B cell (primary cell): ENCODE data around the gene APBA2. TPM values are rescaled to one million over a fixed set of nuclear protein-coding genes. Genes with fewer than 3 reads are reported as not detected.
A peak's percentile ranks its signal among the peaks of the same experiment; 100 is the strongest.

Experiments
- ATAC-seq: fragments of 200-7000 bp; cut with Tn5 transposase; one replicate; pipeline ENCODE4 v1.10.0; 2021; ENCODE audit warnings: low read depth, mild to moderate bottlenecking, moderate number of reproducible peaks, moderate library complexity
- CTCF ChIA-PET: fragments of 350-600 bp; sonication (Branson Sonifier 250); formaldehyde crosslinking; loops from one replicate; lab custom pipeline; 2021; ENCODE audit warnings: antibody characterized with exemption, inconsistent platforms; lab: Charles Lee
- POLR2A ChIA-PET: fragments of 350-600 bp; sonication (Branson Sonifier 250); formaldehyde crosslinking; loops from one replicate; lab custom pipeline; 2021; ENCODE audit warnings: antibody characterized with exemption; lab: Charles Lee
- DNase-seq: peaks from one replicate; pipeline ENCODE4 v3.0.0; 2013
- H2AFZ ChIP-seq: 2 replicates; pipeline ENCODE4 v1.6.1; 2012; ENCODE audit warnings: mild to moderate bottlenecking, low read depth, low read length; ENCODE audit not compliant: insufficient read depth, poor library complexity, severe bottlenecking
- H3K27ac ChIP-seq, 2 donors: 1 replicate in 1 of 2; 2 replicates in 1 of 2; pipeline ENCODE4 v1.5.1; 2012 to 2013; ENCODE audit warnings: low read length in 2 of 2, mild to moderate bottlenecking in 2 of 2, moderate library complexity in 1 of 2
- H3K27me3 ChIP-seq, 4 experiments: fragments of 200-600 bp in 1 of 4; sonication (generic) in 1 of 4; replicated peaks in 1 of 4; 1 replicate in 2 of 4; 2 replicates in 2 of 4; pipeline versions ENCODE4 v1.6.1 to v1.7.0; 2013 to 2016; ENCODE audit warnings: low read length in 3 of 4, mild to moderate bottlenecking in 2 of 4, mixed read lengths in 1 of 4, moderate library complexity in 1 of 4; ENCODE audit not compliant: insufficient read depth in 4 of 4, control insufficient read depth in 3 of 4; ENCODE audit errors: control extremely low read depth in 1 of 4
- H3K36me3 ChIP-seq, 2 experiments: replicated peaks in 1 of 2; 1 replicate in 1 of 2; 2 replicates in 1 of 2; pipeline versions ENCODE4 v1.6.1 to v1.7.1; 2013; ENCODE audit warnings: low read length in 1 of 2; ENCODE audit not compliant: insufficient read depth in 2 of 2, control insufficient read depth in 1 of 2; ENCODE audit errors: control extremely low read depth in 1 of 2, extremely low read depth in 1 of 2
- H3K4me1 ChIP-seq, 2 donors: fragments of 200-600 bp in 1 of 2; sonication (generic) in 1 of 2; 1 replicate in 1 of 2; 2 replicates in 1 of 2; pipeline versions ENCODE4 v1.5.1 to v1.6.1; 2013 to 2017; ENCODE audit warnings: low read length in 2 of 2; ENCODE audit not compliant: control insufficient read depth in 2 of 2, insufficient read depth in 2 of 2
- H3K4me2 ChIP-seq: replicated peaks from 2 replicates; pipeline ENCODE3; 2012; ENCODE audit warnings: mild to moderate bottlenecking, low read depth, low read length; ENCODE audit not compliant: poor library complexity, severe bottlenecking
- H3K4me3 ChIP-seq, 5 experiments: fragments of 200-600 bp in 1 of 5; sonication (generic) in 1 of 5; 1 replicate in 3 of 5; 2 replicates in 2 of 5; pipeline versions ENCODE4 v1.5.1 to v1.7.0; 2011 to 2016; ENCODE audit warnings: low read length in 4 of 5, mild to moderate bottlenecking in 4 of 5, low read depth in 2 of 5, control low read depth in 1 of 5, moderate library complexity in 1 of 5; ENCODE audit not compliant: insufficient read depth in 1 of 5; ENCODE audit errors: control extremely low read depth in 1 of 5, extremely low read depth in 1 of 5
- H3K79me2 ChIP-seq: fragments of 200-600 bp; sonication (generic); one replicate; pipeline ENCODE4 v1.6.0; 2016; ENCODE audit warnings: low read length; ENCODE audit not compliant: control insufficient read depth, insufficient read depth
- H3K9ac ChIP-seq: fragments of 200-600 bp; sonication (generic); 2 replicates; pipeline ENCODE4 v1.6.1; 2017; ENCODE audit warnings: mild to moderate bottlenecking, low read length, moderate library complexity
- H3K9me3 ChIP-seq, 3 donors: one replicate each; pipeline versions ENCODE4 v1.6.1 to v1.7.1; 2013; ENCODE audit warnings: low read length in 2 of 3; ENCODE audit not compliant: control insufficient read depth in 2 of 3, insufficient read depth in 1 of 3; ENCODE audit errors: control extremely low read depth in 1 of 3
- H4K20me1 ChIP-seq: 2 replicates; pipeline ENCODE4 v1.6.0; 2012; ENCODE audit warnings: mild to moderate bottlenecking, low read length; ENCODE audit not compliant: insufficient read depth, control insufficient read depth, poor library complexity, severe bottlenecking
- H3K27ac Mint-ChIP-seq: one replicate; pipeline ENCODE4 v1.8.0; 2021; ENCODE audit warnings: mixed read lengths
- H3K27me3 Mint-ChIP-seq: one replicate; pipeline ENCODE4 v1.8.0; 2021; ENCODE audit warnings: mixed read lengths
- H3K4me1 Mint-ChIP-seq: one replicate; pipeline ENCODE4 v1.8.0; 2021; ENCODE audit warnings: mixed read lengths
- H3K4me3 Mint-ChIP-seq: one replicate; pipeline ENCODE4 v1.8.0; 2021; ENCODE audit warnings: mixed read lengths
- H3K9me3 Mint-ChIP-seq: one replicate; pipeline ENCODE4 v1.8.0; 2022; ENCODE audit warnings: mixed read lengths; ENCODE audit not compliant: insufficient read depth
- CTCF ChIP-seq: fragments of 200-600 bp; IDR thresholded peaks from one replicate; pipeline ENCODE4 v1.8.0; 2022; ENCODE audit warnings: antibody characterized with exemption, mild to moderate bottlenecking
- EZH2 ChIP-seq: IDR thresholded peaks from 2 replicates; pipeline ENCODE4 v1.6.1; 2012; ENCODE audit warnings: borderline replicate concordance, low read depth, mild to moderate bottlenecking, moderate library complexity, low read length; ENCODE audit not compliant: insufficient read depth, poor library complexity, severe bottlenecking
- WGBS: methylation state at CpG from one replicate; pipeline ENCODE4 v1.1.5; 2013; ENCODE audit warnings: missing lambda C conversion rate; ENCODE audit not compliant: insufficient coverage; 5-methylcytosine and 5-hydroxymethylcytosine counted together
- intact Hi-C: fragments of 100-400 bp; cut with micrococcal nuclease; formaldehyde crosslinking; loops from one replicate; pipeline ENCODE4 v1.10.0; 2022
- polyA plus RNA-seq: library from polyadenylated mRNA; depleted of rRNA; stranded (reverse); fragments of >200 nt; gene quantifications from 2 replicates; pipeline ENCODE4 v1.2.3, GENCODE V29; 2012
- total RNA-seq, 2 donors: library from RNA; stranded (reverse); fragments of 120-200 nt in 1 of 2; gene quantifications; 1 replicate in 1 of 2; 2 replicates in 1 of 2; pipeline versions ENCODE4 v1.2.3 to v1.2.4, GENCODE V29; 2013 to 2022

Gene APBA2
- total and polyA plus RNA-seq, 2 donors (not counting 1 experiment from before 2014, with no cell fraction given), result 0.19 TPM; not detected in 1

GRCh38 chr15:29102911-29103823 lies 217.4 kb downstream of the APBA2 start:
- no peaks in the 10 kb centered on the region for H3K36me3 ChIP-seq
- POLR2A ChIA-PET, result no interaction called here
- Mint-ChIP-seq H3K4me3 (no peak overlapping the region), H3K27ac (no peak overlapping the region), H3K4me1 (peaks cover 2% of the 10 kb centered on the region), H3K27me3 (no peaks in the 10 kb centered on the region), H3K9me3 (no peaks in the 10 kb centered on the region)
- ATAC-seq (no peak), DNase-seq (no peak)
- no peaks in the 10 kb centered on the region for H3K79me2 ChIP-seq
- WGBS, result 47% methylated on average over 48 of the region's 51 CpGs
- no peak overlapping the region for H3K4me3 ChIP-seq
- no peaks in the 10 kb centered on the region for H4K20me1 ChIP-seq
- no peak overlapping the region for H2AFZ ChIP-seq
- H3K4me1 ChIP-seq, result no peaks in the 10 kb centered on the region
- no peaks in the 10 kb centered on the region for H3K27me3 ChIP-seq
- H3K27ac ChIP-seq, result no peak overlapping the region
- H3K9ac ChIP-seq, result no peak overlapping the region
- intact Hi-C loops, result no loop called here
- CTCF ChIA-PET, result interaction anchor here (1.0 kb wide), 1 partner anchor 246 kb away, joined by 3 read pairs; no protein-coding TSS in a partner anchor
- no peak for TF ChIP-seq EZH2
- no peak for TF ChIP-seq CTCF
- H3K4me2 ChIP-seq, result peak overlapping the region; percentile 3
- peaks cover 0 to 7% (median 0%) of the 10 kb centered on the region in 3 donors for H3K9me3 ChIP-seq
